Suprapubic skin (tissue), 4 donors: Measurements from ENCODE around the gene PRIMA1.

Experiments used
- EP300 ChIP-seq: sonication (generic); formaldehyde crosslinking; IDR thresholded peaks from one replicate; pipeline ENCODE4 v1.6.1; 2017; ENCODE audit warnings: antibody characterized with exemption
- POLR2A ChIP-seq, 2 donors: fragments of 450-650 bp; IDR thresholded peaks; one replicate each; pipeline ENCODE4 v1.6.1; 2017; ENCODE audit warnings: antibody characterized with exemption in 2 of 2, mild to moderate bottlenecking in 2 of 2, moderate library complexity in 2 of 2
- POLR2AphosphoS5 ChIP-seq, 3 donors: sonication (generic); formaldehyde crosslinking; IDR thresholded peaks; one replicate each; pipeline ENCODE4 v1.6.1; 2017; ENCODE audit warnings: antibody characterized with exemption in 3 of 3
- TF ChIP-seq, protein P1 (sequence below), 2 donors: fragments of 200-600 bp in 1 of 2; fragments of 450-650 bp in 1 of 2; sonication (generic) in 1 of 2; IDR thresholded peaks; one replicate each; pipeline ENCODE4 v1.5.1; 2016 to 2019; ENCODE audit warnings: antibody characterized with exemption in 2 of 2, mild to moderate bottlenecking in 1 of 2, moderate library complexity in 1 of 2

DNA sequence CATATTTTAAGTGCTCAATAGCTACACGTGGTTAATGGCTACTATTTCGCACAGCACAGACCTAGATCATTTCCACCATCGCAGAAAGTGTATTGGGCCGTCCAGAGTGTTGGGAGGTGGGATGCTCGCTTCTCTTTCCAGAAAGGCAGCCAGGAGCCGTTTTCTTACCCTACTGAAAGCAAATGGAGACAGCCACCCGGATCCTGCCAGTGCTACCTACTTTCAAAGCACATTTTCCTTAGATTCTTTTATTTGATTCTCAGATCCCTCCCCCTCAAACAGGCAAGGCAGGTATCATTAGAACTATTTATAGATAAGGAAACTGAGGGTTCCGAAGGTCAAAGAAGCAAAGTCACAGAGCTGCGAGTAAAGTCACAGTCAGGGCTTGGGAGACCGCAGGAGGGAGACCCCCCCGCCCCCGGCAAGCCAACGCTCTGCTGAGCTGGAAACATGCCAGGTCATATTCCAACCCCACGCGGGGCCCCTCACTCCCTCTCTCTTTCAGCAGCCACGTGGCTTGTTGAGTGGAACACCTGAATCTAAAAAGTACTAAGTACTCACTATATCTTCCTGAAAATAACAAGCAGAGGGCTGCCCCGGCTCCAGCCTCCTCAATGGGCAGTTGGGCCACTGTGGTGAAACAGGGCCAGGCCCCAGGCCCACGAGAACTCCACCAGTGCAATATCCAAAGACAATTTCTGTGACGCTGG is 36.2 kb downstream of the PRIMA1 start:
- TF ChIP-seq, protein P1, sequence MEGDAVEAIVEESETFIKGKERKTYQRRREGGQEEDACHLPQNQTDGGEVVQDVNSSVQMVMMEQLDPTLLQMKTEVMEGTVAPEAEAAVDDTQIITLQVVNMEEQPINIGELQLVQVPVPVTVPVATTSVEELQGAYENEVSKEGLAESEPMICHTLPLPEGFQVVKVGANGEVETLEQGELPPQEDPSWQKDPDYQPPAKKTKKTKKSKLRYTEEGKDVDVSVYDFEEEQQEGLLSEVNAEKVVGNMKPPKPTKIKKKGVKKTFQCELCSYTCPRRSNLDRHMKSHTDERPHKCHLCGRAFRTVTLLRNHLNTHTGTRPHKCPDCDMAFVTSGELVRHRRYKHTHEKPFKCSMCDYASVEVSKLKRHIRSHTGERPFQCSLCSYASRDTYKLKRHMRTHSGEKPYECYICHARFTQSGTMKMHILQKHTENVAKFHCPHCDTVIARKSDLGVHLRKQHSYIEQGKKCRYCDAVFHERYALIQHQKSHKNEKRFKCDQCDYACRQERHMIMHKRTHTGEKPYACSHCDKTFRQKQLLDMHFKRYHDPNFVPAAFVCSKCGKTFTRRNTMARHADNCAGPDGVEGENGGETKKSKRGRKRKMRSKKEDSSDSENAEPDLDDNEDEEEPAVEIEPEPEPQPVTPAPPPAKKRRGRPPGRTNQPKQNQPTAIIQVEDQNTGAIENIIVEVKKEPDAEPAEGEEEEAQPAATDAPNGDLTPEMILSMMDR (IDR thresholded peaks at IDR 0.05) = no peak
- TF ChIP-seq POLR2A (IDR thresholded peaks at IDR 0.05) (no peak), POLR2AphosphoS5 (IDR thresholded peaks at IDR 0.05) (no peak), EP300 (no peak)
